BE2C (cell line): Measurements from ENCODE around the gene RAPGEF1.

ENCODE experiments used
- DNase-seq: peaks from one replicate; pipeline ENCODE4 v3.0.0-alpha.2; 2020
- H3K27me3 ChIP-seq: fragments of 250-450 bp; sonication (Bioruptor Pico); 2 replicates; pipeline ENCODE4 v1.5.1; 2020; ENCODE audit warnings: mild to moderate bottlenecking
- H3K36me3 ChIP-seq: fragments of 250-450 bp; sonication (Bioruptor Pico); 2 replicates; pipeline ENCODE4 v1.5.1; 2020; ENCODE audit warnings: mild to moderate bottlenecking
- H3K4me1 ChIP-seq: fragments of 250-450 bp; sonication (Bioruptor Pico); 2 replicates; pipeline ENCODE4 v1.5.1; 2020
- H3K4me3 ChIP-seq: 2 replicates; pipeline ENCODE4 v1.5.1; 2011; ENCODE audit warnings: low read depth, low read length
- H3K9me3 ChIP-seq: fragments of 250-450 bp; sonication (Bioruptor Pico); 2 replicates; pipeline ENCODE4 v1.5.1; 2020
- CTCF ChIP-seq: IDR thresholded peaks from 2 replicates; pipeline ENCODE4 v1.5.1; 2012; ENCODE audit warnings: mild to moderate bottlenecking, low read depth, low read length

The RAPGEF1 gene

GRCh38 chr9:131590449-131590848 is 149.4 kb downstream of the RAPGEF1 start:
- peaks cover under 1% of the 10 kb centered on the region for H3K36me3 ChIP-seq
- TF ChIP-seq CTCF, result no peak

GRCh38 chr9:131589993-131590392 is 149.9 kb downstream of the RAPGEF1 start:
- DNase-seq, result no peak
- TF ChIP-seq CTCF, result no peak
- H3K4me3 ChIP-seq, result no peak overlapping the region
- H3K4me1 ChIP-seq, result no peaks in the 10 kb centered on the region
- peaks cover 5% of the 10 kb centered on the region for H3K36me3 ChIP-seq
- H3K9me3 ChIP-seq, result no peaks in the 10 kb centered on the region
- H3K27me3 ChIP-seq, result no peaks in the 10 kb centered on the region

More at GRCh38 chr9:131590449-131590848, 149.4 kb downstream of the RAPGEF1 start:
- no peak for DNase-seq
- H3K4me1 ChIP-seq, result no peaks in the 10 kb centered on the region
- H3K4me3 ChIP-seq, result no peak overlapping the region
- H3K27me3 ChIP-seq, result no peaks in the 10 kb centered on the region
- H3K9me3 ChIP-seq, result no peaks in the 10 kb centered on the region

- Histone ChIP-seq H3K4me3 (no peak overlapping the region), H3K9me3 (no peaks in the 10 kb centered on the region), H3K36me3 (peaks cover 9% of the 10 kb centered on the region), H3K27me3 (no peaks in the 10 kb centered on the region), H3K4me1 (no peaks in the 10 kb centered on the region)
- DNase-seq, result no peak
- no peak for TF ChIP-seq CTCF
Observed at GRCh38 chr9:131589124-131589711, 150.7 kb downstream of the RAPGEF1 start.

- Histone ChIP-seq H3K27me3 (no peaks in the 10 kb centered on the region), H3K4me3 (no peak overlapping the region), H3K36me3 (peaks cover 9% of the 10 kb centered on the region), H3K4me1 (no peaks in the 10 kb centered on the region), H3K9me3 (no peaks in the 10 kb centered on the region)
- no peak for DNase-seq
- TF ChIP-seq CTCF, result no peak
Observed at GRCh38 chr9:131588396-131588795, 151.5 kb downstream of the RAPGEF1 start.

- no peak overlapping the region for H3K4me3 ChIP-seq
- H3K4me1 ChIP-seq, result no peaks in the 10 kb centered on the region
- peaks cover 9% of the 10 kb centered on the region for H3K36me3 ChIP-seq
- DNase-seq, result no peak
- no peaks in the 10 kb centered on the region for H3K9me3 ChIP-seq
- no peak for TF ChIP-seq CTCF
- no peaks in the 10 kb centered on the region for H3K27me3 ChIP-seq
Observed at GRCh38 chr9:131587906-131588305, 152.0 kb downstream of the RAPGEF1 start.

- DNase-seq, result no peak
- H3K4me3 ChIP-seq, result no peak overlapping the region
- H3K9me3 ChIP-seq, result no peaks in the 10 kb centered on the region
- no peaks in the 10 kb centered on the region for H3K27me3 ChIP-seq
- H3K4me1 ChIP-seq, result no peaks in the 10 kb centered on the region
- H3K36me3 ChIP-seq, result peaks cover 14% of the 10 kb centered on the region
- no peak for TF ChIP-seq CTCF
Observed at GRCh38 chr9:131587331-131587730, 152.5 kb downstream of the RAPGEF1 start.
